ENCODE results near the gene MARK3.

The MARK3 gene

GRCh38 chr14:103421556-103421955 lies 36.3 kb downstream of the MARK3 start:
- DNase-seq, result no peak
- in situ Hi-C loops (cut with HindIII; ENCODE audit: low pct_ligation_motif_present, low pct_unique_long_range_greater_than_20kb, low sequenced_read_pairs), result no loop called here

GRCh38 chr14:103423050-103423461 lies 37.8 kb downstream of the MARK3 start:
- in situ Hi-C loops (cut with HindIII; ENCODE audit: low pct_ligation_motif_present, low pct_unique_long_range_greater_than_20kb, low sequenced_read_pairs), result no loop called here

GRCh38 chr14:103427485-103428443 lies 42.5 kb downstream of the MARK3 start:
- peak; percentile 43 for DNase-seq
- in situ Hi-C loops (cut with HindIII; ENCODE audit: low pct_ligation_motif_present, low pct_unique_long_range_greater_than_20kb, low sequenced_read_pairs), result no loop called here

More at GRCh38 chr14:103423050-103423461, 37.8 kb downstream of the MARK3 start:
- DNase-seq, result peak; percentile 59

GRCh38 chr14:103428723-103429556 lies 43.7 kb downstream of the MARK3 start:
- in situ Hi-C loops (cut with HindIII; ENCODE audit: low pct_ligation_motif_present, low pct_unique_long_range_greater_than_20kb, low sequenced_read_pairs), result no loop called here
- DNase-seq, result no peak

GRCh38 chr14:103430358-103430757 lies 45.1 kb downstream of the MARK3 start:
- DNase-seq, result no peak
- in situ Hi-C loops (cut with HindIII; ENCODE audit: low pct_ligation_motif_present, low pct_unique_long_range_greater_than_20kb, low sequenced_read_pairs), result no loop called here

GRCh38 chr14:103432627-103433026 lies 47.4 kb downstream of the MARK3 start:
- in situ Hi-C loops (cut with HindIII; ENCODE audit: low pct_ligation_motif_present, low pct_unique_long_range_greater_than_20kb, low sequenced_read_pairs), result no loop called here
- no peak for DNase-seq

- DNase-seq, result no peak
- in situ Hi-C loops (cut with HindIII; ENCODE audit: low pct_ligation_motif_present, low pct_unique_long_range_greater_than_20kb, low sequenced_read_pairs), result no loop called here
Observed at GRCh38 chr14:103433916-103434563, 48.8 kb downstream of the MARK3 start.

- no peak for DNase-seq
- in situ Hi-C loops (cut with HindIII; ENCODE audit: low pct_ligation_motif_present, low pct_unique_long_range_greater_than_20kb, low sequenced_read_pairs), result no loop called here
Observed at GRCh38 chr14:103434868-103435442, 49.7 kb downstream of the MARK3 start.

GRCh38 chr14:103436533-103436932 lies 51.3 kb downstream of the MARK3 start:
- DNase-seq, result no peak
- in situ Hi-C loops (cut with HindIII; ENCODE audit: low pct_ligation_motif_present, low pct_unique_long_range_greater_than_20kb, low sequenced_read_pairs), result no loop called here

GRCh38 chr14:103442288-103442687 lies 57.1 kb downstream of the MARK3 start:
- in situ Hi-C loops (cut with HindIII; ENCODE audit: low pct_ligation_motif_present, low pct_unique_long_range_greater_than_20kb, low sequenced_read_pairs), result no loop called here
- no peak for DNase-seq

- in situ Hi-C loops (cut with HindIII; ENCODE audit: low pct_ligation_motif_present, low pct_unique_long_range_greater_than_20kb, low sequenced_read_pairs), result no loop called here
- DNase-seq, result no peak
Observed at GRCh38 chr14:103443111-103443510, 57.9 kb downstream of the MARK3 start.

- no peak for DNase-seq
- in situ Hi-C loops (cut with HindIII; ENCODE audit: low pct_ligation_motif_present, low pct_unique_long_range_greater_than_20kb, low sequenced_read_pairs), result no loop called here
Observed at GRCh38 chr14:103444837-103445524, 59.8 kb downstream of the MARK3 start.

- no peak for DNase-seq
- in situ Hi-C loops (cut with HindIII; ENCODE audit: low pct_ligation_motif_present, low pct_unique_long_range_greater_than_20kb, low sequenced_read_pairs), result no loop called here
Observed at GRCh38 chr14:103445806-103446205, 60.6 kb downstream of the MARK3 start.

- DNase-seq, result no peak
- in situ Hi-C loops (cut with HindIII; ENCODE audit: low pct_ligation_motif_present, low pct_unique_long_range_greater_than_20kb, low sequenced_read_pairs), result no loop called here
Observed at GRCh38 chr14:103448097-103448496, 62.9 kb downstream of the MARK3 start.

- in situ Hi-C loops (cut with HindIII; ENCODE audit: low pct_ligation_motif_present, low pct_unique_long_range_greater_than_20kb, low sequenced_read_pairs), result no loop called here
- DNase-seq, result no peak
Observed at GRCh38 chr14:103449634-103450161, 64.5 kb downstream of the MARK3 start.

GRCh38 chr14:103450416-103450815 lies 65.2 kb downstream of the MARK3 start:
- DNase-seq, result peak; percentile 10
- in situ Hi-C loops (cut with HindIII; ENCODE audit: low pct_ligation_motif_present, low pct_unique_long_range_greater_than_20kb, low sequenced_read_pairs), result no loop called here

- DNase-seq, result no peak
- in situ Hi-C loops (cut with HindIII; ENCODE audit: low pct_ligation_motif_present, low pct_unique_long_range_greater_than_20kb, low sequenced_read_pairs), result no loop called here
Observed at GRCh38 chr14:103451401-103451800, 66.2 kb downstream of the MARK3 start.

- no peak for DNase-seq
- in situ Hi-C loops (cut with HindIII; ENCODE audit: low pct_ligation_motif_present, low pct_unique_long_range_greater_than_20kb, low sequenced_read_pairs), result no loop called here
Observed at GRCh38 chr14:103453791-103454190, 68.6 kb downstream of the MARK3 start.

Measured in ACHN (cell line).